ENCODE data around the gene AATF. TPM values are rescaled to one million over a fixed set of nuclear protein-coding genes. Genes with fewer than 3 reads are reported as not detected.

Gene AATF
- total RNA-seq, 6 experiments from 2014 or later, result 13.2 to 19.5 (median 16.7) TPM

- no peaks in the 10 kb centered on the region for H3K9me3 ChIP-seq
- no peak overlapping the region for H3K27ac ChIP-seq
- no peaks in the 10 kb centered on the region for H3K27me3 ChIP-seq
- peaks cover 0 to 4% (median 0%) of the 10 kb centered on the region in 4 donors for H3K4me1 ChIP-seq
- 75% methylated on average over 3 of the region's 5 CpGs for WGBS (ENCODE audit: insufficient coverage, low coverage, low lambda C conversion rate, missing lambda C conversion rate)
- no peak for ATAC-seq
- DNase-seq, result no peak
- intact Hi-C loops (cut with DNase I), result no loop called here
- TF ChIP-seq CTCF (IDR thresholded peaks at IDR 0.05) (no peak), POLR2A (IDR thresholded peaks at IDR 0.05) (no peak)
- no peak overlapping the region for H3K4me3 ChIP-seq
- no peaks in the 10 kb centered on the region for H3K36me3 ChIP-seq
Measured at GRCh38 chr17:36923814-36924221, 24.9 kb upstream of the AATF start.

GRCh38 chr17:36926226-36926625 lies 22.5 kb upstream of the AATF start:
- WGBS (ENCODE audit: insufficient coverage, low coverage, low lambda C conversion rate, missing lambda C conversion rate), result 70% methylated on average over 3 of the region's 3 CpGs
- intact Hi-C loops (cut with DNase I), result no loop called here
- H3K4me3 ChIP-seq, result no peak overlapping the region
- TF ChIP-seq CTCF (IDR thresholded peaks at IDR 0.05), result no peak
- TF ChIP-seq POLR2A (IDR thresholded peaks at IDR 0.05), result no peak
- DNase-seq, result no peak
- ATAC-seq, result no peak
- H3K36me3 ChIP-seq, result no peaks in the 10 kb centered on the region
- H3K4me1 ChIP-seq, result peaks cover 0 to 4% (median 0%) of the 10 kb centered on the region in 4 donors
- peaks cover 0 to 5% of the 10 kb centered on the region in 2 donors for H3K27me3 ChIP-seq
- H3K9me3 ChIP-seq, result no peaks in the 10 kb centered on the region
- no peak overlapping the region for H3K27ac ChIP-seq

GRCh38 chr17:36926701-36927100 lies 22.1 kb upstream of the AATF start:
- Histone ChIP-seq H3K4me3 (no peak overlapping the region), H3K36me3 (no peaks in the 10 kb centered on the region), H3K9me3 (no peaks in the 10 kb centered on the region), H3K4me1 (peaks cover 0 to 5% (median under 1%) of the 10 kb centered on the region in 4 donors), H3K27ac (no peak overlapping the region), H3K27me3 (peaks cover 0 to 10% of the 10 kb centered on the region in 2 donors)
- intact Hi-C loops (cut with DNase I), result no loop called here
- TF ChIP-seq POLR2A (IDR thresholded peaks at IDR 0.05), result no peak
- TF ChIP-seq CTCF (IDR thresholded peaks at IDR 0.05), result no peak
- DNase-seq, result no peak
- WGBS (ENCODE audit: insufficient coverage, low coverage, low lambda C conversion rate, missing lambda C conversion rate), result 40% methylated on average over 2 of the region's 2 CpGs
- ATAC-seq, result no peak

- Histone ChIP-seq H3K27ac (no peak overlapping the region), H3K4me3 (no peak overlapping the region), H3K9me3 (no peaks in the 10 kb centered on the region), H3K27me3 (peaks cover 0 to 24% of the 10 kb centered on the region in 2 donors), H3K4me1 (peaks cover 0 to 12% (median 4%) of the 10 kb centered on the region in 4 donors), H3K36me3 (no peaks in the 10 kb centered on the region)
- 40% methylated on average over 13 of the region's 13 CpGs for WGBS (ENCODE audit: insufficient coverage, low coverage, low lambda C conversion rate, missing lambda C conversion rate)
- ATAC-seq (no peak), DNase-seq (no peak)
- intact Hi-C loops (cut with DNase I), result no loop called here
- TF ChIP-seq POLR2A (IDR thresholded peaks at IDR 0.05) (no peak), CTCF (IDR thresholded peaks at IDR 0.05) (no peak)
Measured at GRCh38 chr17:36928471-36929345, 20.0 kb upstream of the AATF start.
